ENCODE measurements around the gene PTPRG. TPM values are rescaled to one million over a fixed set of nuclear protein-coding genes. Genes with fewer than 3 reads are reported as not detected.

The PTPRG gene
- total RNA-seq, 2 donors from 2014 or later = 76.5 to 108 TPM

GRCh38 chr3:61875046-61875844 lies 313.9 kb downstream of the PTPRG start:
- Mint-ChIP-seq H3K36me3 (ENCODE audit: low read depth) (no peaks in the 10 kb centered on the region), H3K9me3 (no peaks in the 10 kb centered on the region), H3K4me1 (peaks cover 68% of the 10 kb centered on the region), H3K27me3 (ENCODE audit: insufficient read depth) (no peaks in the 10 kb centered on the region), H3K4me3 (peak overlapping the region; percentile 2), H3K27ac (peak overlapping the region; percentile 93)
- WGBS, 2 experiments (ENCODE audit: insufficient coverage in 1 of 2, insufficient read length in 1 of 2) = 60 to 65% methylated on average over 1 to 11 of the region's 11 CpGs
- H3K36me3 ChIP-seq (ENCODE audit: control insufficient read depth, insufficient read depth, low read length) = no peaks in the 10 kb centered on the region
- DNase-seq = peak; percentile 73
- H3K27me3 ChIP-seq (ENCODE audit: control insufficient read depth, insufficient read depth, low read length, poor library complexity, severe bottlenecking) = no peaks in the 10 kb centered on the region
- no peak for TF ChIP-seq CTCF (conservative IDR thresholded peaks at IDR 0.05)
- no peaks in the 10 kb centered on the region for H3K9me3 ChIP-seq (ENCODE audit: control insufficient read depth, low read length)
- H3K4me1 ChIP-seq (ENCODE audit: control insufficient read depth, insufficient read depth, low read length) = peaks cover 29% of the 10 kb centered on the region
- no peak overlapping the region for H3K4me3 ChIP-seq (ENCODE audit: low read length)
- no peak overlapping the region for H3K9ac ChIP-seq (ENCODE audit: extremely low read depth, low read length, poor library complexity, severe bottlenecking)
- no peak overlapping the region for H3K27ac ChIP-seq (ENCODE audit: low read depth, low read length)

GRCh38 chr3:61875976-61876671 lies 314.8 kb downstream of the PTPRG start:
- H3K9ac ChIP-seq (ENCODE audit: extremely low read depth, low read length, poor library complexity, severe bottlenecking) = no peak overlapping the region
- H3K4me1 Mint-ChIP-seq = peaks cover 67% of the 10 kb centered on the region
- no peaks in the 10 kb centered on the region for H3K27me3 ChIP-seq (ENCODE audit: control insufficient read depth, insufficient read depth, low read length, poor library complexity, severe bottlenecking)
- peak overlapping the region; percentile 56 for H3K27ac Mint-ChIP-seq
- H3K9me3 ChIP-seq (ENCODE audit: control insufficient read depth, low read length) = no peaks in the 10 kb centered on the region
- H3K36me3 Mint-ChIP-seq (ENCODE audit: low read depth) = no peaks in the 10 kb centered on the region
- H3K4me3 ChIP-seq (ENCODE audit: low read length) = no peak overlapping the region
- H3K4me3 Mint-ChIP-seq = no peak overlapping the region
- no peaks in the 10 kb centered on the region for H3K27me3 Mint-ChIP-seq (ENCODE audit: insufficient read depth)
- TF ChIP-seq CTCF (conservative IDR thresholded peaks at IDR 0.05) = no peak
- H3K9me3 Mint-ChIP-seq = no peaks in the 10 kb centered on the region
- DNase-seq = no peak
- no peaks in the 10 kb centered on the region for H3K36me3 ChIP-seq (ENCODE audit: control insufficient read depth, insufficient read depth, low read length)
- peaks cover 29% of the 10 kb centered on the region for H3K4me1 ChIP-seq (ENCODE audit: control insufficient read depth, insufficient read depth, low read length)
- WGBS, 2 experiments (ENCODE audit: insufficient coverage in 1 of 2, insufficient read length in 1 of 2) = 99 to 100% methylated on average over 1 to 4 of the region's 4 CpGs
- no peak overlapping the region for H3K27ac ChIP-seq (ENCODE audit: low read depth, low read length)

GRCh38 chr3:61876797-61877196 lies 315.4 kb downstream of the PTPRG start:
- no peaks in the 10 kb centered on the region for H3K9me3 ChIP-seq (ENCODE audit: control insufficient read depth, low read length)
- H3K27ac ChIP-seq (ENCODE audit: low read depth, low read length) = no peak overlapping the region
- Mint-ChIP-seq H3K36me3 (ENCODE audit: low read depth) (no peaks in the 10 kb centered on the region), H3K9me3 (no peaks in the 10 kb centered on the region), H3K4me1 (peaks cover 62% of the 10 kb centered on the region), H3K4me3 (no peak overlapping the region), H3K27ac (no peak overlapping the region), H3K27me3 (ENCODE audit: insufficient read depth) (no peaks in the 10 kb centered on the region)
- no peaks in the 10 kb centered on the region for H3K36me3 ChIP-seq (ENCODE audit: control insufficient read depth, insufficient read depth, low read length)
- H3K4me1 ChIP-seq (ENCODE audit: control insufficient read depth, insufficient read depth, low read length) = peaks cover 27% of the 10 kb centered on the region
- DNase-seq = no peak
- no peak overlapping the region for H3K9ac ChIP-seq (ENCODE audit: extremely low read depth, low read length, poor library complexity, severe bottlenecking)
- 75 to 100% methylated on average over 1 to 2 of the region's 2 CpGs for WGBS, 2 experiments (ENCODE audit: insufficient coverage in 1 of 2, insufficient read length in 1 of 2)
- H3K27me3 ChIP-seq (ENCODE audit: control insufficient read depth, insufficient read depth, low read length, poor library complexity, severe bottlenecking) = no peaks in the 10 kb centered on the region
- H3K4me3 ChIP-seq (ENCODE audit: low read length) = no peak overlapping the region
- TF ChIP-seq CTCF (conservative IDR thresholded peaks at IDR 0.05) = no peak
